ENCODE results near the gene C19orf38. TPM values are rescaled to one million over a fixed set of nuclear protein-coding genes. Genes with fewer than 3 reads are reported as not detected.

Gene C19orf38
- total and polyA plus RNA-seq, 9 of the 15 experiments (the other 6 are each of a cell fraction or from before 2014, with no cell fraction given): 0.14 to 0.18 TPM; not detected in 7

GRCh38 chr19:10836479-10837330, 11.5 kb upstream of the C19orf38 start (continued):
- TF ChIP-seq FOXP4 (CRISPR knock-in tag; IDR thresholded peaks at IDR 0.05; ENCODE audit: borderline replicate concordance) (peak; percentile 96), ADNP (tag; IDR thresholded peaks at IDR 0.05) (peak; percentile 98), NCOA1 (IDR thresholded peaks at IDR 0.05; ENCODE audit: low read depth) (0 out of 2 replicates have a peak, but pooled peaks have one; percentile 45), TRIM24 (IDR thresholded peaks at IDR 0.05) (peak; percentile 75 to 92), GABPB2 (CRISPR knock-in tag; conservative IDR thresholded peaks at IDR 0.05) (no peak), DACH1 (IDR thresholded peaks at IDR 0.05; ENCODE audit: partially characterized antibody) (no peak), ZNF408 (CRISPR knock-in tag; IDR thresholded peaks at IDR 0.05; ENCODE audit: low read depth) (no peak), ZNF133 (CRISPR knock-in tag; IDR thresholded peaks at IDR 0.05) (0 out of 2 replicates have a peak, but pooled peaks have one; percentile 32), HDAC6 (IDR thresholded peaks at IDR 0.05; ENCODE audit: low read depth, low read length) (no peak), ZNF785 (CRISPR knock-in tag; IDR thresholded peaks at IDR 0.05) (no peak), SREBF2 (CRISPR knock-in tag; IDR thresholded peaks at IDR 0.05) (peak; percentile 85; the same call in 1 of the 2 replicates), IRF9 (tag; IDR thresholded peaks at IDR 0.05) (peak; percentile 55; the same call in 1 of the 2 replicates), GMEB1 (CRISPR knock-in tag; IDR thresholded peaks at IDR 0.05) (peak; percentile 75), THRAP3 (IDR thresholded peaks at IDR 0.05; ENCODE audit: borderline replicate concordance) (peak; percentile 68; the same call in 1 of the 2 replicates), FOXM1 (IDR thresholded peaks at IDR 0.05; ENCODE audit: low read depth) (no peak; the same call in 1 of the 2 replicates), FOXM1 (CRISPR knock-in tag; IDR thresholded peaks at IDR 0.05; ENCODE audit: low read depth) (peak; percentile 93), RERE (CRISPR knock-in tag; IDR thresholded peaks at IDR 0.05; ENCODE audit: borderline replicate concordance) (peak; percentile 80; the same call in 1 of the 2 replicates)

All from K562 (cell line).